SK-N-SH treated with all-trans-retinoic acid at 6 μM for 48 hours (cell line): Measurements from ENCODE around the gene GMPPB.

ENCODE experiments used
- ATAC-seq: fragments of 200-7000 bp; cut with Tn5 transposase; 3 replicates; pipeline ENCODE4 v1.9.1; 2020; ENCODE audit warnings: mild to moderate bottlenecking, moderate library complexity
- ARNTL ChIP-seq: fragments of 450-650 bp; formaldehyde crosslinking; IDR thresholded peaks from 2 replicates; pipeline ENCODE4 v1.5.0; 2020; ENCODE audit warnings: low read depth, mild to moderate bottlenecking, moderate library complexity, borderline replicate concordance
- BACH2 ChIP-seq: fragments of 250-450 bp; sonication (Bioruptor Pico); IDR thresholded peaks from 2 replicates; pipeline ENCODE4 v1.9.0; 2021; ENCODE audit warnings: mild to moderate bottlenecking, borderline replicate concordance
- CSDC2 ChIP-seq: fragments of 250-450 bp; sonication (Bioruptor Pico); IDR thresholded peaks from 2 replicates; pipeline ENCODE4 v1.5.0; 2020; ENCODE audit warnings: mild to moderate bottlenecking, moderate library complexity
- ESRRG ChIP-seq: fragments of 250-450 bp; sonication (Bioruptor Pico); IDR thresholded peaks from 2 replicates; pipeline ENCODE4 v1.6.1; 2021; ENCODE audit warnings: mild to moderate bottlenecking
- GLIS3 ChIP-seq: fragments of 250-450 bp; sonication (Bioruptor Pico); IDR thresholded peaks from 2 replicates; pipeline ENCODE4 v1.5.0; 2020; ENCODE audit warnings: mild to moderate bottlenecking, moderate library complexity
- OSR1 ChIP-seq: fragments of 250-450 bp; sonication (Bioruptor Pico); IDR thresholded peaks from 2 replicates; pipeline ENCODE4 v1.8.0; 2022; ENCODE audit warnings: moderate library complexity, mild to moderate bottlenecking, inconsistent platforms
- PATZ1 ChIP-seq: fragments of 250-450 bp; sonication (Bioruptor Pico); IDR thresholded peaks from 2 replicates; pipeline ENCODE4 v1.8.0; 2020; ENCODE audit warnings: mild to moderate bottlenecking, moderate library complexity, borderline replicate concordance
- POU6F1 ChIP-seq: fragments of 250-450 bp; sonication (Bioruptor Pico); IDR thresholded peaks from 2 replicates; pipeline ENCODE4 v1.8.0; 2021; ENCODE audit warnings: low read depth, mild to moderate bottlenecking, moderate library complexity, borderline replicate concordance
- PPARA ChIP-seq: fragments of 250-450 bp; sonication (Bioruptor Pico); IDR thresholded peaks from 2 replicates; pipeline ENCODE4 v1.5.0; 2020; ENCODE audit warnings: mild to moderate bottlenecking, borderline replicate concordance
- RARB ChIP-seq: fragments of 250-450 bp; sonication (Bioruptor Pico); IDR thresholded peaks from 2 replicates; pipeline ENCODE4 v1.8.0; 2021; ENCODE audit warnings: mild to moderate bottlenecking, moderate library complexity
- SNAI2 ChIP-seq: fragments of 250-450 bp; sonication (Bioruptor Pico); IDR thresholded peaks from 2 replicates; pipeline ENCODE4 v1.5.0; 2020; ENCODE audit warnings: mild to moderate bottlenecking, moderate library complexity
- TCF4 ChIP-seq: fragments of 250-450 bp; sonication (Bioruptor Pico); IDR thresholded peaks from 2 replicates; pipeline ENCODE4 v1.8.0; 2021; ENCODE audit warnings: mild to moderate bottlenecking, moderate library complexity, borderline replicate concordance
- TOX ChIP-seq: fragments of 250-450 bp; sonication (Bioruptor Pico); IDR thresholded peaks from 2 replicates; pipeline ENCODE4 v1.8.0; 2021; ENCODE audit warnings: mild to moderate bottlenecking, moderate library complexity, borderline replicate concordance
- ZC3H10 ChIP-seq: fragments of 250-450 bp; sonication (Bioruptor Pico); IDR thresholded peaks from 2 replicates; pipeline ENCODE4 v1.5.1; 2021; ENCODE audit warnings: mild to moderate bottlenecking, moderate library complexity
- ZFP3 ChIP-seq: fragments of 250-450 bp; sonication (Bioruptor Pico); IDR thresholded peaks from 2 replicates; pipeline ENCODE4 v1.5.0; 2020; ENCODE audit warnings: mild to moderate bottlenecking, moderate library complexity
- ZFP30 ChIP-seq: fragments of 450-650 bp; formaldehyde crosslinking; IDR thresholded peaks from 2 replicates; pipeline ENCODE4 v1.5.0; 2022; ENCODE audit warnings: mild to moderate bottlenecking, moderate library complexity
- ZNF565 ChIP-seq: fragments of 450-650 bp; formaldehyde crosslinking; conservative IDR thresholded peaks from 2 replicates; pipeline ENCODE4 v1.5.0; 2020; ENCODE audit warnings: low read depth, mild to moderate bottlenecking, moderate library complexity
- ZNF70 ChIP-seq: fragments of 450-650 bp; formaldehyde crosslinking; IDR thresholded peaks from 2 replicates; pipeline ENCODE4 v1.5.0; 2020; ENCODE audit warnings: mild to moderate bottlenecking, moderate library complexity
- ZNF8 ChIP-seq: fragments of 450-650 bp; formaldehyde crosslinking; IDR thresholded peaks from 2 replicates; pipeline ENCODE4 v1.5.0; 2020; ENCODE audit warnings: mild to moderate bottlenecking, moderate library complexity
- TF ChIP-seq, protein P1 (sequence below): fragments of 250-450 bp; sonication (Bioruptor Pico); IDR thresholded peaks from 2 replicates; pipeline ENCODE4 v1.5.1; 2021; ENCODE audit warnings: mild to moderate bottlenecking, moderate library complexity
- TF ChIP-seq, protein P2 (sequence below): fragments of 250-450 bp; sonication (Bioruptor Pico); IDR thresholded peaks from 2 replicates; pipeline ENCODE4 v1.5.0; 2020; ENCODE audit warnings: mild to moderate bottlenecking, moderate library complexity

GMPPB gene

GRCh38 chr3:49717211-49717958, 6.4 kb downstream of the GMPPB start:
- no peak for ATAC-seq
- TF ChIP-seq ZNF565 (CRISPR knock-in tag) (no peak), SNAI2 (no peak), PPARA (CRISPR knock-in tag) (no peak), OSR1 (CRISPR knock-in tag) (no peak), BACH2 (CRISPR knock-in tag) (no peak), TCF4 (CRISPR knock-in tag) (no peak), ZFP3 (CRISPR knock-in tag) (no peak), GLIS3 (CRISPR knock-in tag) (no peak), RARB (CRISPR knock-in tag) (no peak), ARNTL (no peak), ZNF8 (CRISPR knock-in tag) (no peak), PATZ1 (CRISPR knock-in tag) (no peak), ZFP30 (CRISPR knock-in tag) (no peak), CSDC2 (CRISPR knock-in tag) (no peak), TOX (no peak)
- TF ChIP-seq, protein P1, sequence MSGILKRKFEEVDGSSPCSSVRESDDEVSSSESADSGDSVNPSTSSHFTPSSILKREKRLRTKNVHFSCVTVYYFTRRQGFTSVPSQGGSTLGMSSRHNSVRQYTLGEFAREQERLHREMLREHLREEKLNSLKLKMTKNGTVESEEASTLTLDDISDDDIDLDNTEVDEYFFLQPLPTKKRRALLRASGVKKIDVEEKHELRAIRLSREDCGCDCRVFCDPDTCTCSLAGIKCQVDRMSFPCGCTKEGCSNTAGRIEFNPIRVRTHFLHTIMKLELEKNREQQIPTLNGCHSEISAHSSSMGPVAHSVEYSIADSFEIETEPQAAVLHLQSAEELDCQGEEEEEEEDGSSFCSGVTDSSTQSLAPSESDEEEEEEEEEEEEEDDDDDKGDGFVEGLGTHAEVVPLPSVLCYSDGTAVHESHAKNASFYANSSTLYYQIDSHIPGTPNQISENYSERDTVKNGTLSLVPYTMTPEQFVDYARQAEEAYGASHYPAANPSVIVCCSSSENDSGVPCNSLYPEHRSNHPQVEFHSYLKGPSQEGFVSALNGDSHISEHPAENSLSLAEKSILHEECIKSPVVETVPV (CRISPR knock-in tag): no peak

- no peak for ATAC-seq
- TF ChIP-seq RARB (CRISPR knock-in tag) (no peak), ZNF8 (CRISPR knock-in tag) (no peak), TOX (no peak), TCF4 (CRISPR knock-in tag) (no peak), ZNF70 (CRISPR knock-in tag) (no peak), ESRRG (CRISPR knock-in tag) (no peak), POU6F1 (no peak), GLIS3 (CRISPR knock-in tag) (no peak), BACH2 (CRISPR knock-in tag) (no peak), ZFP3 (CRISPR knock-in tag) (no peak), ZC3H10 (CRISPR knock-in tag) (no peak), CSDC2 (CRISPR knock-in tag) (no peak), ZNF565 (CRISPR knock-in tag) (no peak), PPARA (CRISPR knock-in tag) (no peak)
- TF ChIP-seq, protein P2, sequence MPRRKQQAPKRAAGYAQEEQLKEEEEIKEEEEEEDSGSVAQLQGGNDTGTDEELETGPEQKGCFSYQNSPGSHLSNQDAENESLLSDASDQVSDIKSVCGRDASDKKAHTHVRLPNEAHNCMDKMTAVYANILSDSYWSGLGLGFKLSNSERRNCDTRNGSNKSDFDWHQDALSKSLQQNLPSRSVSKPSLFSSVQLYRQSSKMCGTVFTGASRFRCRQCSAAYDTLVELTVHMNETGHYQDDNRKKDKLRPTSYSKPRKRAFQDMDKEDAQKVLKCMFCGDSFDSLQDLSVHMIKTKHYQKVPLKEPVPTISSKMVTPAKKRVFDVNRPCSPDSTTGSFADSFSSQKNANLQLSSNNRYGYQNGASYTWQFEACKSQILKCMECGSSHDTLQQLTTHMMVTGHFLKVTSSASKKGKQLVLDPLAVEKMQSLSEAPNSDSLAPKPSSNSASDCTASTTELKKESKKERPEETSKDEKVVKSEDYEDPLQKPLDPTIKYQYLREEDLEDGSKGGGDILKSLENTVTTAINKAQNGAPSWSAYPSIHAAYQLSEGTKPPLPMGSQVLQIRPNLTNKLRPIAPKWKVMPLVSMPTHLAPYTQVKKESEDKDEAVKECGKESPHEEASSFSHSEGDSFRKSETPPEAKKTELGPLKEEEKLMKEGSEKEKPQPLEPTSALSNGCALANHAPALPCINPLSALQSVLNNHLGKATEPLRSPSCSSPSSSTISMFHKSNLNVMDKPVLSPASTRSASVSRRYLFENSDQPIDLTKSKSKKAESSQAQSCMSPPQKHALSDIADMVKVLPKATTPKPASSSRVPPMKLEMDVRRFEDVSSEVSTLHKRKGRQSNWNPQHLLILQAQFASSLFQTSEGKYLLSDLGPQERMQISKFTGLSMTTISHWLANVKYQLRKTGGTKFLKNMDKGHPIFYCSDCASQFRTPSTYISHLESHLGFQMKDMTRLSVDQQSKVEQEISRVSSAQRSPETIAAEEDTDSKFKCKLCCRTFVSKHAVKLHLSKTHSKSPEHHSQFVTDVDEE: no peak
- TF ChIP-seq, protein P1 (CRISPR knock-in tag): no peak
These were observed 7.0 kb downstream of the GMPPB start for GRCh38 chr3:49716691-49717210.
